Stomach (tissue), 9 donors: ENCODE results near the gene GALNT17. TPM values are rescaled to one million over a fixed set of nuclear protein-coding genes. Genes with fewer than 3 reads are reported as not detected.

ENCODE experiments used
- DNase-seq, 2 donors: peaks; one replicate each; pipeline versions ENCODE4 v3.0.0 to v3.0.0-alpha.2; 2013 to 2019
- H3K27ac ChIP-seq, 5 donors: fragments of 200-600 bp in 4 of 5; sonication (generic) in 4 of 5; one replicate each; pipeline ENCODE4 v1.5.1; 2013 to 2019; ENCODE audit warnings: mild to moderate bottlenecking in 1 of 5, moderate library complexity in 1 of 5
- H3K27me3 ChIP-seq, 3 donors: fragments of 200-600 bp; sonication (generic); one replicate each; pipeline ENCODE4 v1.5.1; 2017 to 2019; ENCODE audit warnings: mixed run types in 1 of 3
- H3K36me3 ChIP-seq, 4 donors: fragments of 200-600 bp; sonication (generic); 1 replicate in 3 of 4; 2 replicates in 1 of 4; pipeline ENCODE4 v1.5.1; 2016 to 2019
- H3K4me1 ChIP-seq, 4 donors: fragments of 200-600 bp; sonication (generic); one replicate each; pipeline ENCODE4 v1.5.1; 2016 to 2019
- H3K4me3 ChIP-seq, 4 donors: fragments of 200-600 bp; sonication (generic) in 3 of 4; one replicate each; pipeline ENCODE4 v1.5.1; 2016 to 2019; ENCODE audit warnings: mild to moderate bottlenecking in 1 of 4
- H3K9me3 ChIP-seq, 4 donors: fragments of 200-600 bp; sonication (generic); one replicate each; pipeline ENCODE4 v1.5.1; 2016 to 2019
- CTCF ChIP-seq, 7 experiments: fragments of 450-650 bp in 4 of 7; fragments of 200-600 bp in 3 of 7; sonication (generic) in 3 of 7; IDR thresholded peaks; one replicate each; pipeline ENCODE4 v1.5.1; 2016 to 2019; ENCODE audit warnings: antibody characterized with exemption in 7 of 7, control low read depth in 2 of 7, mild to moderate bottlenecking in 1 of 7
- EP300 ChIP-seq: sonication (generic); formaldehyde crosslinking; IDR thresholded peaks from one replicate; pipeline ENCODE4 v1.6.1; 2017; ENCODE audit warnings: antibody characterized with exemption
- POLR2A ChIP-seq, 4 donors: fragments of 450-650 bp; IDR thresholded peaks; one replicate each; pipeline ENCODE4 v1.6.1; 2016; ENCODE audit warnings: antibody characterized with exemption in 4 of 4, control low read depth in 2 of 4, mild to moderate bottlenecking in 1 of 4, moderate library complexity in 1 of 4
- POLR2AphosphoS5 ChIP-seq, 3 donors: sonication (generic); formaldehyde crosslinking; IDR thresholded peaks; one replicate each; pipeline ENCODE4 v1.6.1; 2016; ENCODE audit warnings: antibody characterized with exemption in 3 of 3
- WGBS, 5 donors: extraction: QIAGEN DNeasy Blood & Tissue Kit in 3 of 5; methylation state at CpG; one replicate each; pipeline versions ENCODE4 v1.1.5 to v1.1.7; 2013 to 2018; 5-methylcytosine and 5-hydroxymethylcytosine counted together
- intact Hi-C: fragments of 100-400 bp; cut with DNase I; formaldehyde crosslinking; loops from one replicate; pipeline ENCODE4 v1.15.1; 2023; ENCODE audit warnings: low total_unique reads
- polyA plus RNA-seq, 3 donors: library from polyadenylated mRNA; stranded (reverse); fragments of 200-250 nt; gene quantifications; one replicate each; pipeline ENCODE4 v1.2.3, GENCODE V29; 2013
- total RNA-seq, 5 donors: library from RNA; depleted of rRNA; stranded (reverse); fragments of >200 nt; gene quantifications; one replicate each; pipeline versions ENCODE4 v1.1.0 to v1.2.3, GENCODE V29; 2014 to 2016
- donor health status: healthy with polysubstance abuse.
- donor health status: Bipolar disorder and iron deficiency.
- donor health status: healthy.

The GALNT17 gene
- total and polyA plus RNA-seq, 8 donors = 0.76 to 12.5 (median 1.6) TPM; not detected in 1

GRCh38 chr7:71511361-71511807, 379.4 kb downstream of the GALNT17 start:
- WGBS, 5 donors = 71 to 83% (median 73%) methylated on average over 3 of the region's 3 CpGs
- Histone ChIP-seq H3K4me1 (no peaks in the 10 kb centered on the region), H3K4me3 (no peak overlapping the region), H3K9me3 (peaks cover 0 to 11% (median 8%) of the 10 kb centered on the region in 4 donors), H3K27ac (no peak overlapping the region), H3K27me3 (no peaks in the 10 kb centered on the region), H3K36me3 (no peaks in the 10 kb centered on the region)
- intact Hi-C loops = no loop called here
- DNase-seq = no peak
- TF ChIP-seq POLR2AphosphoS5 (IDR thresholded peaks at IDR 0.05) (no peak), POLR2A (IDR thresholded peaks at IDR 0.05) (no peak), CTCF (IDR thresholded peaks at IDR 0.05) (no peak), EP300 (no peak)

GRCh38 chr7:71517940-71518699, 386.2 kb downstream of the GALNT17 start:
- intact Hi-C loops = no loop called here
- no peaks in the 10 kb centered on the region for H3K4me1 ChIP-seq
- no peak overlapping the region for H3K27ac ChIP-seq
- no peak for DNase-seq
- TF ChIP-seq CTCF (IDR thresholded peaks at IDR 0.05) = no peak
- TF ChIP-seq POLR2AphosphoS5 (IDR thresholded peaks at IDR 0.05) = no peak
- no peak for TF ChIP-seq POLR2A (IDR thresholded peaks at IDR 0.05)
- no peak for TF ChIP-seq EP300
- WGBS, 5 donors = 65 to 80% (median 74%) methylated on average over 7 of the region's 7 CpGs
- no peaks in the 10 kb centered on the region for H3K36me3 ChIP-seq
- no peaks in the 10 kb centered on the region for H3K27me3 ChIP-seq
- H3K9me3 ChIP-seq = peaks cover 0 to 41% (median 23%) of the 10 kb centered on the region in 4 donors
- no peak overlapping the region for H3K4me3 ChIP-seq

GRCh38 chr7:71518880-71519279, 386.9 kb downstream of the GALNT17 start:
- H3K27me3 ChIP-seq = no peaks in the 10 kb centered on the region
- peaks cover 0 to 44% (median 24%) of the 10 kb centered on the region in 4 donors for H3K9me3 ChIP-seq
- DNase-seq = no peak
- intact Hi-C loops = no loop called here
- H3K4me3 ChIP-seq = no peak overlapping the region
- no peak for TF ChIP-seq CTCF (IDR thresholded peaks at IDR 0.05)
- TF ChIP-seq POLR2A (IDR thresholded peaks at IDR 0.05) = no peak
- TF ChIP-seq EP300 = no peak
- no peak for TF ChIP-seq POLR2AphosphoS5 (IDR thresholded peaks at IDR 0.05)
- WGBS, 5 donors = 58 to 72% (median 61%) methylated on average over 2 of the region's 2 CpGs
- no peaks in the 10 kb centered on the region for H3K4me1 ChIP-seq
- H3K36me3 ChIP-seq = no peaks in the 10 kb centered on the region
- H3K27ac ChIP-seq = no peak overlapping the region

GRCh38 chr7:71521506-71521905, 389.6 kb downstream of the GALNT17 start:
- TF ChIP-seq POLR2A (IDR thresholded peaks at IDR 0.05) (no peak), POLR2AphosphoS5 (IDR thresholded peaks at IDR 0.05) (peak in 1 of 3 donors; percentile 34), EP300 (no peak), CTCF (IDR thresholded peaks at IDR 0.05) (no peak)
- no peak overlapping the region for H3K4me3 ChIP-seq
- intact Hi-C loops = no loop called here
- 47 to 71% (median 67%) methylated on average over 5 of the region's 5 CpGs for WGBS, 5 donors
- H3K36me3 ChIP-seq = no peaks in the 10 kb centered on the region
- H3K27me3 ChIP-seq = no peaks in the 10 kb centered on the region
- H3K9me3 ChIP-seq = peaks cover 0 to 32% (median 15%) of the 10 kb centered on the region in 4 donors
- DNase-seq = no peak
- H3K27ac ChIP-seq = no peak overlapping the region
- no peaks in the 10 kb centered on the region for H3K4me1 ChIP-seq
